ENCODE data around the gene DIP2C. TPM values are rescaled to one million over a fixed set of nuclear protein-coding genes. Genes with fewer than 3 reads are reported as not detected.
A peak's percentile ranks its signal among the peaks of the same experiment; 100 is the strongest.
"Not testable (repeated sequence)": the region's sequence is repeated elsewhere in the genome, so short reads cannot be mapped to it uniquely, and the experiment has no call there.

The DIP2C gene
- total RNA-seq, 4 donors from 2014 or later = 2.4 to 14.9 (median 6.1) TPM

DNA sequence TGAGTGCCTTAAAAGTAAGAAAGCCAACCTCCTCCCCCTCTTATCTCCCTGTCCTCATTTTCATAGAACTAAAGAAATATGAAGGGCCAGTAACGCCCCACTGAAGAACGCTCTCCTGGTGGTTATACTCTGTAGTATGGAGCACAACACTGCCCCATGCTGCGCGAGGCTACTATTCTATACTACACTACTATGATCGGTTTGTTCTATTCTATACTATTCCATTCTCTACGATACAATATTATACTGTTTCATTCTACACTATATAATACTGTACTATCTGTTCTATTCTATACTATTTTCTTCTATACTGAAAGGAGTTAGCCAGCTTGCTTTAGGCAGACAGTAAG lies 34.8 kb downstream of the DIP2C start:
- Histone ChIP-seq H3K4me3 (no peak overlapping the region), H3K9me3 (no peaks in the 10 kb centered on the region), H3K27me3 (no peaks in the 10 kb centered on the region), H3K4me1 (peaks cover 4 to 43% (median 5%) of the 10 kb centered on the region in 3 donors), H3K36me3 (no peaks in the 10 kb centered on the region), H3K27ac (peak overlapping the region in 3 of 4 donors; percentile 11 to 42 (median 34))
- 82 to 91% methylated on average over 6 of the region's 6 CpGs for WGBS, 2 donors
- no peak for TF ChIP-seq POLR2A (IDR thresholded peaks at IDR 0.05)
- TF ChIP-seq, protein P1, sequence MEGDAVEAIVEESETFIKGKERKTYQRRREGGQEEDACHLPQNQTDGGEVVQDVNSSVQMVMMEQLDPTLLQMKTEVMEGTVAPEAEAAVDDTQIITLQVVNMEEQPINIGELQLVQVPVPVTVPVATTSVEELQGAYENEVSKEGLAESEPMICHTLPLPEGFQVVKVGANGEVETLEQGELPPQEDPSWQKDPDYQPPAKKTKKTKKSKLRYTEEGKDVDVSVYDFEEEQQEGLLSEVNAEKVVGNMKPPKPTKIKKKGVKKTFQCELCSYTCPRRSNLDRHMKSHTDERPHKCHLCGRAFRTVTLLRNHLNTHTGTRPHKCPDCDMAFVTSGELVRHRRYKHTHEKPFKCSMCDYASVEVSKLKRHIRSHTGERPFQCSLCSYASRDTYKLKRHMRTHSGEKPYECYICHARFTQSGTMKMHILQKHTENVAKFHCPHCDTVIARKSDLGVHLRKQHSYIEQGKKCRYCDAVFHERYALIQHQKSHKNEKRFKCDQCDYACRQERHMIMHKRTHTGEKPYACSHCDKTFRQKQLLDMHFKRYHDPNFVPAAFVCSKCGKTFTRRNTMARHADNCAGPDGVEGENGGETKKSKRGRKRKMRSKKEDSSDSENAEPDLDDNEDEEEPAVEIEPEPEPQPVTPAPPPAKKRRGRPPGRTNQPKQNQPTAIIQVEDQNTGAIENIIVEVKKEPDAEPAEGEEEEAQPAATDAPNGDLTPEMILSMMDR (IDR thresholded peaks at IDR 0.05) = no peak
- no peak for DNase-seq
- intact Hi-C loops (cut with DNase I) = no loop called here

DNA sequence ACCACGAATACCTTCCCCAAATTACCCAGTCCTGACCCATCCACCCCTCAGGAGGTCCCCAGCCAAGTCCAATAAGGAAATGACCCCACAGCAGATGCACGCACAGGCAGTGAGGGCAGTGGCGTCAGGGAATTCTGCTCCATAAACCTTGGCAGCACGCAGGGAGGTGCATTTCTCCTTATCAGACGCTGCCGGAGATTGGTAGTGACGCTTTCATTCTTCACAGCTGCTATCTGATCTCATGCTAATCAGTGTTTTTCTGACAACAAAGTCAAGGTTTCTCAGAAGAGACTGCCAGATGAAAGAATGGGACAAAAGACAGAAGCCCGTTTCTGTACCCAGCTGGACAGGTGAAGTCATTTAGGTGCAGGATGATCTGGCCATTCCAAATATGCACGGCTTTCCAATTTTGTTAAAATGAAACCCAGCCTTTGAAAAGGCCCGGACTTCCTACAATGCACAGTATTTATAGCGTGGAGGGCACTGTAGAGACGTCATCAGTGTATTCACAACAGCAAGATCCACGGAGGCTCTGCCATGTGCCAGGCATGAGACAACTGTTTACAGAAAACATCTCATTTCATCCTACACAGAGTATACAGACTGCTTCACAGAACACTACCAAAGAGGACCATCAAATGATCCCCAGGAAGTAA lies 35.3 kb downstream of the DIP2C start:
- DNase-seq = no peak
- Histone ChIP-seq H3K4me3 (no peak overlapping the region), H3K27ac (peak overlapping the region in 3 of 4 donors; percentile 11 to 42 (median 34)), H3K4me1 (peaks cover 4 to 39% (median 5%) of the 10 kb centered on the region in 3 donors), H3K36me3 (no peaks in the 10 kb centered on the region), H3K9me3 (no peaks in the 10 kb centered on the region), H3K27me3 (no peaks in the 10 kb centered on the region)
- intact Hi-C loops (cut with DNase I) = no loop called here
- TF ChIP-seq, protein P1 (IDR thresholded peaks at IDR 0.05) = no peak
- TF ChIP-seq POLR2A (IDR thresholded peaks at IDR 0.05) = no peak
- 48 to 73% methylated on average over 7 to 11 of the region's 13 CpGs for WGBS, 2 donors

DNA sequence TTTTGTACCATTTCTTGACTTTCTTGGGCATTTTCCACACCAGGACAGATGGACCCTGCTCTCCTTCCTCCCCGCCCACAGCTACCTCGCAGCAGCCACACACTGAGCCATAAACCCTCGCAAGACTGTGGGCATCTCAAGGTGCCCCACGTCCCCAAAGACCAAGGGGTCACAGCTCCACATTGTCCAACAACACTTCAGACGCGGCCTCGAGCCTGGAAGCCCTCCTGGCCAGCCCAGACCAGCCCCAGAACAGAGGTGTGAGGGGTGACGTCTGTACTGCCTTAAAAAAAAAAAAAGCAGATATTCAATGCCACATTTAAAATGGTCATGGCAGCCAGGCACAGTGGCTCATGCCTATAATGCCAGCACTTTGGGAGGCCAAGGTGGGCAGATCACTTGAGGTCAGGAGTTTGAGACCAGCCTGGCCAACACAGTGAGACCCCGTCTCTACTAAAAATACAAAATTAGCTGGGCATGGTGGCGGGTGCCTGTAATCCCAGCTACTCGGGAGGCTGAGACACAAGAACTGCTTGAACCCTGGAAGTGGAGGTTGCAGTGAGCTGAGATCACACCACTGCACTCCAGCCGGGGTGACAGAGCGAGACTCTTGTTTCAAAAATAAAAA lies 36.5 kb downstream of the DIP2C start:
- H3K4me1 ChIP-seq = peaks cover 4 to 32% (median 5%) of the 10 kb centered on the region in 3 donors
- H3K9me3 ChIP-seq; H3K27ac ChIP-seq; H3K4me3 ChIP-seq; H3K27me3 ChIP-seq; H3K36me3 ChIP-seq; DNase-seq; intact Hi-C loops (cut with DNase I): not testable (repeated sequence)
- WGBS, 2 donors = 90 to 98% methylated on average over 9 to 12 of the region's 13 CpGs

DNA sequence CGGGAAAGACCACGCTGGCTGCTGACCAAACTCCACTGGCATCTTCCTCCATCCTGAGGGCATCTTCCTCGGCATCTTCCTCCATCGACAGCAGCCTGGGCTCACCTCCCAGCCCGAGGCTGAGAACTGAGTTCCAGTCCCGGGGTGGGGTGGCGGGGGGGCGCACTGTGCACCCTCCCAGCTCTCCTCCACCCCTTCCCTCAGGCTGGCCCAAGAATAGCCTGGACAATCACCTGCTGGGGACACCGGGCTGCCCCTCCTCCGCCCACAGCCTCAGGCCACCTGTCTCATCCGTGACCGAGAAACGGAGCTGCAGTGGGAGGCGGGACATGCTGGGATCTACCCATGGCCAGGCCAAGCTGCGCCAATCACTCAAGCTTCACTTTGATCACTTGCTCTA lies 37.2 kb downstream of the DIP2C start:
- Histone ChIP-seq H3K27me3 (no peaks in the 10 kb centered on the region), H3K4me1 (peaks cover 4 to 32% (median 5%) of the 10 kb centered on the region in 3 donors), H3K9me3 (no peaks in the 10 kb centered on the region), H3K27ac (peak overlapping the region in 1 of 4 donors; percentile 80), H3K4me3 (no peak overlapping the region), H3K36me3 (no peaks in the 10 kb centered on the region)
- intact Hi-C loops (cut with DNase I) = no loop called here
- DNase-seq = no peak
- WGBS, 2 donors = 93 to 97% methylated on average over 6 to 9 of the region's 15 CpGs
- TF ChIP-seq POLR2A (IDR thresholded peaks at IDR 0.05) = no peak
- TF ChIP-seq, protein P1 (IDR thresholded peaks at IDR 0.05) = no peak

DNA sequence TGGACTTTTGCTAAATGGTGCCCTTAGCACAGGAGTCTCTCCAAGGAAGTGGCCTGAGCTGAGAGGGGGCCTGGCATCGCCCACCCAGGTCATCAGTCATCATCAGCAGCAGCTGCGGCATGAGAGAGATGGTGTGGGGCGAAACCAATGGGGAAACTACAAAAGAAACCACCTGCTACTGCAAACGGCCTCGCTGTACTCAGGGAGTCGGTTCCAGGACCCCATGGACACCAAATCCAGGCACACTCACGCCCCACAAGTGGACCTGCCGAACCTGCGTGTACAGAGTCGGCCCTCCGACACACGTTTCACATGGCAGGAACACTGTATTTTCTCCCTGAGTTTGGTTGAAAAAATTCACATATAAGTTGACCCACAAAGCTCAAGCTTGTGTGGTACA lies 37.8 kb downstream of the DIP2C start:
- intact Hi-C loops (cut with DNase I) = no loop called here
- Histone ChIP-seq H3K27me3 (no peaks in the 10 kb centered on the region), H3K4me1 (peaks cover 4 to 32% (median 5%) of the 10 kb centered on the region in 3 donors), H3K36me3 (no peaks in the 10 kb centered on the region), H3K4me3 (no peak overlapping the region), H3K9me3 (no peaks in the 10 kb centered on the region), H3K27ac (peak overlapping the region in 2 of 4 donors; percentile 80 to 84)
- no peak for TF ChIP-seq POLR2A (IDR thresholded peaks at IDR 0.05)
- TF ChIP-seq, protein P1 (IDR thresholded peaks at IDR 0.05) = no peak
- no peak for DNase-seq
- 72 to 92% methylated on average over 8 to 12 of the region's 12 CpGs for WGBS, 2 donors
